Activated CD8-positive, alpha-beta memory T cell treated with anti-CD3 and anti-CD28 coated beads for 48 hours (primary cell): ENCODE results near the gene XXYLT1.

ENCODE experiments used
- DNase-seq, 3 experiments: peaks; one replicate each; pipeline ENCODE4 v3.0.0-alpha.2; 2020; ENCODE audit warnings: low read depth in 2 of 3, low spot score in 2 of 3

XXYLT1 gene

DNA sequence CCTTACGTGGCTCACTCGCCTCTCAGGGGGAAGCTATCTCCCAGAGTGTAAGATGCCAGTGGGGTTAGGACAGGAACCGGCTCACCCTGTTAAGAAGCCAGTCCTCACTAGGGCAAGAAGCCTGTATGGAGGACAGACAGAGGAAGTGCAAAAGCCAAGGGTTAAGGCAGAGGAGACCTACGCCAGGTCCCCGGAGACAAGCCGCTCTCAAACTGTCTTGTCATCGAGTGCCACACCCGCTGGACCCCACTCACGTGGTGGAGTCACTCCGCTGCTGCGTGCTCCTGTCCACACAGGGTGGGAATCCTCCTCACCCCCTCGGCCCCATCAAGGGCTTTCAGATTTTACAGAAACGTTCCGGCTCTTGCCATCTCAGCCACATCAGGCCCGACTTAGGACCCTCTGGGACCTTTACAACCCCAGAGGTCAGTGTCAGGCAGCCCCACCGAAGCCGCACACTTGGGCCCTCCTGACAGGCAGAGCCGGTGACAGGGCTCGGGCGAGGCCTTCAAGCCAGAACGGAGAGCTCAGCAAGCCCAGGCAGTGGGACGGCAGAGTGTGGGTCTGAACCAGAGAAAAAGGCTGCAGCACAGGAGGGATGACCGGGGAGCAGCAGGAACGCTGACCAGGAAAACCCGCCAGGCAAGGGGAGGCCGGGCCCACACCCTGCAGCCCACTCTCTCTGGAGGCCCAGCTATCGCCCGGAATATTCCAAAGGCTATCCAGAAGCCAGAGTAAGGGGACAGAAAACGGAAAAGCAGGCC, 61.7 kb downstream of the XXYLT1 start:
- no peak for DNase-seq

DNA sequence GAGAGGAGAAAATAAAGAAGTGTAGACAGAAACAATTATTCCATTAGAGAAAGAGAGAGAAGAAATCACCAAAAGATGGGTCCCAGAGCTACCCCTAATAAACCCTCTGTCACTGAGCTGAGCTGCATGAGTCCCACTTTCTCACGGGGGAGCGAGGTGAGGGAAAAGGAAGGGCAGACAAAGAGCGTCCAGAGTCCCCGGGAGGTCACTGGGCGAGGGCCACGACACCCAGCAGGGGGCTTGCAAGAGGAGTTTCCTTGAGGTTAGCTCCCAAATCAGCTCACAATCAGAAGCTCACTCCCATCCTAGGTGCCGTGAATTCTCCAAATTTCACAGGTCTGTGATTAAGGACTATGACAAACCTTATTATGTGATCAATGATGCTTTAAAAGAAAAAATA, 62.3 kb downstream of the XXYLT1 start:
- no peak for DNase-seq

DNA sequence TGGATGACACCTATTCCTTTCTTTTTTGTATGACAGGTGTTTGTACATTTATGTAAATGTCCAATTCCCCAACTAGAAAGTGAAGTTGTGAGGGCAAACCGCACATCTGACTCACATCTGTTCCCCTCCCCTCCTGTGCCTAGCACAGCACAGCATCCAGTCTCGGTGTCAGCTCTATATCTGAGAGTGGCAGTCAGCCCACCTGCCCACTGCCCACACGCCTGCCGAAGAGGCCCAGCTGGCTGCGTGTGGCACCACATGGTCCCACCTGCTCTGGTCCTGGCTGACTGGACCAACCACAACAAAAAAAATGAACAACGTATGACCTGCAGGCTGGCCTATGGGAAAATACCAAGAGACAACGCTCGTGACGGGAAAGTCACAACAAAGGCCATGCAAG, 62.8 kb downstream of the XXYLT1 start:
- no peak for DNase-seq

DNA sequence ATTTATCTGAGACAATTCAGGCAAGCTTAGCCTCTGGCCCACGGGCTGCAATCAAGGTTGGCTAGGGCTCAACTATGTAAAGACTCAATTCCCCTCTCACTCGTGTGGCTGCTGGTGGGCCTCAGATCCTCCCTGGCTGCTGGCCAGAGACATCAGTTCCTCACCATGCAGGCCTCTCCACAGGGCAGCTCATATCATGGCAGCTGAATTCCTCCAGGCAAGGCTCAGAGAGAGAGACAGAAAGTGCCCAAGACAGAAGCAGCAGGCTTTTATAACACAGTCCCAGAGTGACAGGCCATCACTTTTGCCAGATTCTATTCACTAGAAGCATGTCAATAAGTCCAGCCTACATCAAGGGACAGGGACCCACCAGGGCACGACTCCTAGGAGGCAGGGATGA, 63.2 kb downstream of the XXYLT1 start:
- DNase-seq, result no peak

DNA sequence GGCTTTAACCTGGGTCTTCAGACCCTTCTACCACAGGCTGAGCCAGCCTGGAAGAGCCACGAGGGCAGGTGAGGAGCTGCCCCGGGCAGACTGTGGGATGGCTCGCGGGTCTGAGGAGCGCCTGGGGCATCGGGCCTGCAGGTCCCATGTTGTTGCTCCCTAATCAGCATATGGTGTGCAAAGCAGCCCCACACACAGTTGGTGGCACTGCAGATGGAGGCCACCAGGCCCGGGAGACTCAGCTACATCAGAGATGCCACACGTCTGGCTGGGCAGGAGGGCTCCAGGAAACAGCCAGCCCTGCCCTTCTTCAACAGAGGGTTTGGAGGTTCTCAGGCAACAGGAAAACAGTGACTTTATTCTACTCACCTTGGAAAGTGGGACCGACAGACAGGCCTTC, 63.9 kb downstream of the XXYLT1 start:
- no peak for DNase-seq

DNA sequence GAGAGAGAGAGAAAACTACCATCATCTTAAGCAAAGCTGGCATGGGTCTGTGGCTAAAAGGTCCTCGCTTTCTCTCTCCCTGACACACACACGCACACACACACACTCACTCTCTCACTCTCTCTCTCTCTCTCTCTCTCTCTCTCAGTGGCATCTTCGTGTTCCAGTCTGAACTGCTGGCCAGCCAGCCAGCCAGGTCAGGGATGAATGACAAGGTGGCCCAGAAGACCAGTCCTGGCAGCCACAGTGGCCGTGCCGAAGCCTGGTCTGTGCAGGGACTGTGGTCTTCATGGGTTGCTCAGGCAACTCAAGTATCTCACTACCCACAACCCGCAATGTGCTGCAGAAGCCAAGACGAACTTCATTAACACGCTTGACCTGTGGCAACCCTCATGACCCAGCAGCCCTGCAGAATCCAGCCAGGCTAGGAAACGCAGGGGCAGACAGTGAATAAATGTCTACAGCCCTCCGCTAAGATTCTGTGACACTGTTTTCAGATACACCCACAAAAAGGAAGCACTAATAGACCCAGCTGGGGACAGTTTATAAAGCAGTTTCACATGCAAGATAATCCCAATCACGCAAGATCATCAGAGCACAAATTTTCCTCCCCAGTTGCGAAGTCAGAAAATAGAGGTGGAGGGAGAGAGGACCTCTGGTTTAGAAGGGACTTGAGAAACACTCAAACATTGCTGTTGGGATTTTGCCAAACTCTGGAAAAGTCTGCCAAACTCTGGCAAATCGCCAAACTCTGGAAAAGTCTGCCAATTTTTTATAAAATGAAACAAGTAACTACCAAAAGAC, 66.4 kb downstream of the XXYLT1 start:
- no peak for DNase-seq

GRCh38 chr3:195203606-195204005, 67.4 kb downstream of the XXYLT1 start:
- no peak for DNase-seq

DNA sequence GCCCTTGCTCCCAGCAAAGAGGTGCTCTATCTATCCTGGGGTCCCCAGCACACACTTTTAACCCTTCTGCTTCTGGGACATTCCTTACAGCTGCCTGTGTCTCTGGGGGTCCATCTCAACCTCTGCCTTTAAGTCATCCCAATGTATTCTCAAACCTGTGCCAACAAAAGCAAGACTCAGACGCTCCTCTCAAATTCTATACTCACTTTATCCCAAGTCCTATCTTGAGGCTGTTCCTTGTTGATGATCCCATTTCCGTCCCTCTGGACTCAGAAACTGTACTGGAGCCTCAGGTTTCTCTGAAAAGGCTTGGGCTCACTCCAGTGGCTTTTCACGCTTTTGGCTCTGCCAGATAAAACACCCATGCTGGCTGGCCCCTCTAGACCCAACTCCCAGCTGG, 69.7 kb downstream of the XXYLT1 start:
- DNase-seq, result no peak

DNA sequence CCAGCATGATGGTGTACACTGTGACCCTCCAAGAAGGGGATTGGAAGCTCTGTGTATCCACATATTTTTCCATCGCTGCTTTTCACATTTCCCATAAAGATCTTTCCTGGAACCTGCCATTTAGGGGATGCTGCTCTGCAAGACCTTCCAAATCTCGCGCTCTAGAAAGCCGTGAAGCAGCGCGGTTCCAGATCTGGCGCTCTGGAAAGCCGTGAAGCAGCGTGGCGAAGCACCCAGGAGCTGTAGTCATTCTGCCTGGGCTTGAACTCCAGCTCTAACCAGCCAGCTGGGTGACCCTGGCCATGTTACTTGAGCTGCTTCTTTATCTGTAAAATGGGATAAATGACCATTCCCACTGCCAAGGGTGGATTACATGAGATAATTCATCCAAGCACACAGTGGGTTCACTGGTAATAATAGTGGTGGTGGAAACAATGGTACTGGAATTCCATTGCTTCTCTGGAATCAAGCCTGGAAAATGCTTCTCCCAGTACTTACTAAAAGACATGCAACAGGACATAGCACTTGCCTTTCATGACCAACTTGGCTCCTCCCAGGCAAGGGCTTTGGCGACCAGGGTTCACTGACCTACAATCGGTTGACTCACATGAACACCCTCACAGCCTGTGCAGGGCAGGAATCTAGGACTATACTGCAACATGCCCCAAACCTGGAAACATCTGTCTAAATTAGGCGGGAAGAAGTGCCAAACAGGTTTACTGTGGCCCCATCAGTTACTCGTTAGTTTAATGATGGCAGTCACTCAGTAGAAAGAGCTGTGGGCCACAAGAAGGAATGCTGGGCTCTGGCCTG, 70.7 kb downstream of the XXYLT1 start:
- no peak for DNase-seq

- no peak for DNase-seq
Measured at GRCh38 chr3:195198426-195199346, 72.3 kb downstream of the XXYLT1 start.

DNA sequence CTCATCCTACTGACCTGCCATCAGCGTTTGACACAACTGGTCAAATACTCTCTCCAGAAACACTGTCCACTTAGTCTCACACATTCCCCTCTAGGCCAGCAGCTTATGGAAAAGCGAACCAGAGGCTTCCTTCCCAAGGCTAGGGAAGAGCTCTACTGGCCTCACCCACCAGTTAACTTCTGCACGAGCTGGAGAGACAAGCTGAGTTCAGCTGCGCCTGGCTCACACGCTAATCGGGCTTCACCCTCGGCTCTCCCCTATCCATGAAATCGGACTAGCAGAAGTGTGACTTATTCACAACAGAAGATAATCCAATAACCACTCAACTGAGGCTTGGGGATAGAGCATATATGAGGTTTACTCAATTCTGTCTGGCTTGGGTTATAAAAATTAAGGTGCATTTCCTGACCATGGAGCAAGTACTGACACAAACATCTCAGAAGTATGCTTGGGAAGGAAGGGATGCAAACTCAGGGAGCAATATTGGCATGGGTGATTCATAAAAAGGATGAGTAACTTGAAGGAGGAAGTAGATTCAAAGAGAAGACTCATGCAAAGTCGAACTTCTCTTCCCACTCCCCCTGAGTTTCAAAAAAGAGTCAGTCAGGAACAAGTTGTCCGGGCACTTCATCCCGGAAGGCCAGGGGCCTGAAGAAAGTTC, 73.1 kb downstream of the XXYLT1 start:
- no peak for DNase-seq

DNA sequence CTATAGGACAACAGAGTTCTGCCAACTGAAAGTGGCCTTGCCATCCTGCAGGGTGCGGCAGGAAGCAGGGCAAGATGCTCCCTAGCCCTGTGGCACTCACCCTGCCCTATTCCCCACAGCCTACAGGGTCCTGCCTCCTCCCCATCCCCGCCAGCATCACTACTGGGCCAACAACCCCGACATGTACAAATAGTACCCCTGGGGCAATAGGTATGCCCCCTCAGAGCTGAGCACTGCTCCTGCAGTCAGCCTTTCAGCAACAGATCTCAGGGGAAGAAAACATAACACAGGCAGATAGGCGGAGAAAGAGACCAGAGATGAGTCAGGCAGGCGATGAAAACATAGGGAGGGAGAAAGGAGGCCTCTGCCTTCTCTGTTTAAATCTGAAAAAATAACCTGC, 74.7 kb downstream of the XXYLT1 start:
- DNase-seq, result no peak

GRCh38 chr3:195195321-195196209, 75.4 kb downstream of the XXYLT1 start:
- no peak for DNase-seq

DNA sequence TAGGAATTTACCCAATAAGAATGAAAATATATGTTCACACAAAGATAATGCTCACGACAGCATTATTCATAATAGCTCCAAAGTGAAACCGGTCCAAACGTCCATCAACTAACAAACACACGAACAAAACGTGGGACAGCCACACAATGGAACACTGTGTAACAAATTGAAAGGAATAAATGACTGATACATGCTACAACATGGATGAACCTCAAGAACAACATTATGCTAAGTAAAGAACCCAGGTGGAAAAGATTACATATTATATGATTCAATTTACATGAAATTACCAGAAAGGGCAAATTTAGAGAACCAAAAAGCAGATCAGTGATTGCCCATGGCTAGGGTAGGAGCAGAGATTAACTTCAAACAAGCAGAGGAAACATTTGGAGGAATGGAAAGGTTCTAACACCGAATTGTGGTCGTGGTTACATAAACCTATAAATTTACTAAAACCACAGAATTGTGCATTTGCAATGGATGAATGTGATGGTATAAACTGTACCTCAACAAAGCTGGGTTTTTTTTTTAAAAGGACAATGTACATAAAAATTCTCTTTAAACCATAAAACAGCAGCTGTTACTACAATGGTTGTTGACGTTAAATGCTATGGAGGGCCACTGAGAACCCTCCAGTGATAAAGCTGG, 76.3 kb downstream of the XXYLT1 start:
- no peak for DNase-seq

DNA sequence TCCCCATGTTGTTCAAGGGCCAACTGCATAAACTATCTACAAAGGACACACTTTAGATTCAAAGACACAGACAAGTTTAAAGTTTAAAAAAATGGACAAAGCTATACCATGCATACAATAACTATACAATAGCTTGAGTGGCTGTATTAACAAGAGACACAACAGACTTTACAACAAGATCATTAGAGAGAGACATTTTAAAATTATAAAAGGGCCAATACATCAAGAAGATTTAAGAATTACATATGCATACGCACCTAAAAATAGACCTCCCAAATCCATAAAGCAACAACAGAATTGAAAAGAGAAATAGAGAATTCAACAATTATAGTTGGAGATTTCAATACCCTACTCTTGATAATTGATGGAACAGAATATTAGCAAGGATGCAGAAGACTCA, 79.4 kb downstream of the XXYLT1 start:
- DNase-seq, result no peak

- DNase-seq, result no peak
Measured at GRCh38 chr3:195189821-195190220, 81.1 kb downstream of the XXYLT1 start.

- no peak for DNase-seq
Measured at GRCh38 chr3:195188426-195188927, 82.5 kb downstream of the XXYLT1 start.

GRCh38 chr3:195187609-195188425, 83.1 kb downstream of the XXYLT1 start:
- no peak for DNase-seq
